22Rv1 (cell line): ENCODE results near the gene PTPRD.

Experiments used
- H3K27ac ChIP-seq: fragments of 450-650 bp; 2 replicates; pipeline ENCODE4 v1.5.1; 2017
- ZFX ChIP-seq: fragments of 450-650 bp; IDR thresholded peaks from 2 replicates; pipeline ENCODE4 v1.6.1; 2017; ENCODE audit warnings: antibody characterized with exemption, borderline replicate concordance
- TF ChIP-seq, protein P1 (sequence below): fragments of 450-650 bp; IDR thresholded peaks from 2 replicates; pipeline ENCODE4 v1.5.1; 2017; ENCODE audit warnings: mild to moderate bottlenecking

Gene PTPRD

DNA sequence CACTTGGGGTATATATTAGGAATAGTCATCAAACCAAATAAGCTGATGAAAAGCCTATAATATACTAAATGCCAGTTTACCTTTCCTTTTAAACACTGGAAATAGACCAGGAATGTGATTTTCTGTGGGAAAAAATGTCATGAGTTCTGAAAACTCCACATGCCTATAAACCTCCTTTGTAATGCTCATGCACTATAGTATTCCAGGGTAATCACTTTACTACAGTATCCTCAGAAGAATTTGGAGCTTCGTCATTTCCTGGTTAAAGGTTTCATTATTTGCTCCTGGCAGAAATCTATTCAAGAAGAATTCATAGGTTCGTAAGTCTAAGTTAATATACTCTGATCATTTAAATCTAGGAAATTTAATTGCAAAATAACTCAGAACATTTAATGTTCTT lies 1736.5 kb downstream of the PTPRD start:
- no peak overlapping the region for H3K27ac ChIP-seq
- TF ChIP-seq ZFX, result no peak
- TF ChIP-seq, protein P1, sequence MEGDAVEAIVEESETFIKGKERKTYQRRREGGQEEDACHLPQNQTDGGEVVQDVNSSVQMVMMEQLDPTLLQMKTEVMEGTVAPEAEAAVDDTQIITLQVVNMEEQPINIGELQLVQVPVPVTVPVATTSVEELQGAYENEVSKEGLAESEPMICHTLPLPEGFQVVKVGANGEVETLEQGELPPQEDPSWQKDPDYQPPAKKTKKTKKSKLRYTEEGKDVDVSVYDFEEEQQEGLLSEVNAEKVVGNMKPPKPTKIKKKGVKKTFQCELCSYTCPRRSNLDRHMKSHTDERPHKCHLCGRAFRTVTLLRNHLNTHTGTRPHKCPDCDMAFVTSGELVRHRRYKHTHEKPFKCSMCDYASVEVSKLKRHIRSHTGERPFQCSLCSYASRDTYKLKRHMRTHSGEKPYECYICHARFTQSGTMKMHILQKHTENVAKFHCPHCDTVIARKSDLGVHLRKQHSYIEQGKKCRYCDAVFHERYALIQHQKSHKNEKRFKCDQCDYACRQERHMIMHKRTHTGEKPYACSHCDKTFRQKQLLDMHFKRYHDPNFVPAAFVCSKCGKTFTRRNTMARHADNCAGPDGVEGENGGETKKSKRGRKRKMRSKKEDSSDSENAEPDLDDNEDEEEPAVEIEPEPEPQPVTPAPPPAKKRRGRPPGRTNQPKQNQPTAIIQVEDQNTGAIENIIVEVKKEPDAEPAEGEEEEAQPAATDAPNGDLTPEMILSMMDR, result no peak

DNA sequence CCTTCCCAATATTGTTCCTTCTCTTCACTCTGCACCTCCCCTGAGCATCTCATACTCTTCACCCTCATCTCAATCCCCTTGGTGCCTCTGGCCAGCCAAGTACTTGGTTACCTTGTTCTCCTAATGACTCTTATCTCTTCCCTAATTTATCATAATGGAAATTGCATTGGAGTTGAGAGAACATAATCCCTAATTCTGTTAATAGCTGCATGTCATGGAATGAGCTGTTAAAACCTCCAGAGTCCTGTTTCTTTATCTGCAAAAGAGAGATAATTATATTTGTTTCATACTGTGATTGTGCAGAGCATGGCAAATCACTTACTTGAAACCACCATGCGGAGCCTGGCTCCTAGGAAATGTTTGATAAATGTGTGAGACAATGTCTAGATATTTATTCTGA lies 1738.3 kb downstream of the PTPRD start:
- TF ChIP-seq, protein P1, result no peak
- TF ChIP-seq ZFX, result no peak
- no peak overlapping the region for H3K27ac ChIP-seq

DNA sequence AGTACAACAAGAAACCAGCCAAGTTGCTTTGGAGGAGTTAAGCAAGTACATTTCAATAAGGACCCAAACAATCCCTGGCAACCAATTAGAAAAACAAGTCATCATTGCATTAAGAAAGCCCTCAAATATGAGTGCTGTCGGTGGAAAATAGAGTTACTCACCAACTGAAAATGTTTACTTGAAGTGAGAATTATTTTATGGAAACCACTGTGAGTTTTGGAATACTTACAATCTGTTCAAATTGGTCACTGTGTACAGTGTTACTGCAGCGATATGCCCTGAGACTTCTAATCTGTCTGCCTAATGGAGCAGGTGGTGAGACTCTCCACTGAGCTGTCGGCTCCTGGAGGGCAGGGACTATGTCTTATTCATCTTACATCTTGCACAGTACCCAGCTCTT lies 1740.0 kb downstream of the PTPRD start:
- H3K27ac ChIP-seq, result no peak overlapping the region
- TF ChIP-seq, protein P1, result no peak
- TF ChIP-seq ZFX, result no peak

DNA sequence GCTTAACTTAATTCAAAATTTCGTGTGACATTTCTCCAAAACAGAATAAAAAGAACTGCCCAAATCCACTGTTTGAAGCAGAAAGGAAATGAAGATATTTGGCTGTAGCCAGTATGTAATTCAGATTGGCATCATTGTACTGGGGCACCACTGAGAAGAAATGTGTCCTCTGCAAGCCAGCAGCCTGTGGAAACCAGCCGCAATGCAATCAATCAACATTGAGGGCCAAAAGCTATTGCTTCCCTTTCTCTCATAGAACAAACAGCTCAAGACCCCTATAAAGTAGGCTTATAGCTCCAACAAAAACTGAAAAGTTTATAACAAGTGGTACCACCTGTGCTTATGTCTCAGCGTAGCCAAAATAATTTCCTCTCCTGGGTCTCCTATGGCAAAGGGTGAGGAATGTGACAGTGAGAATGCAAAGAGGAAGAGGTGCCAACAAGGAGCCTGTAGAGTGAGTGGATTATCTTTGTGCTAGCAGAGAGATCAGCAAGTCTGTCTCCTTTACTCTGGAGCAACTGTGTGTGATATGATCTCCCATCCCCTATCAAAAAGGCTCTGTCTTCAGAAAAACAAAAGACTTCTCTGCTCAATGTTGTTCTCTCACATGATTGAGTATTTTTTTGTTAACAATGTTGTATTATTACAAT lies 1740.9 kb downstream of the PTPRD start:
- no peak overlapping the region for H3K27ac ChIP-seq
- no peak for TF ChIP-seq ZFX
- TF ChIP-seq, protein P1, result no peak

DNA sequence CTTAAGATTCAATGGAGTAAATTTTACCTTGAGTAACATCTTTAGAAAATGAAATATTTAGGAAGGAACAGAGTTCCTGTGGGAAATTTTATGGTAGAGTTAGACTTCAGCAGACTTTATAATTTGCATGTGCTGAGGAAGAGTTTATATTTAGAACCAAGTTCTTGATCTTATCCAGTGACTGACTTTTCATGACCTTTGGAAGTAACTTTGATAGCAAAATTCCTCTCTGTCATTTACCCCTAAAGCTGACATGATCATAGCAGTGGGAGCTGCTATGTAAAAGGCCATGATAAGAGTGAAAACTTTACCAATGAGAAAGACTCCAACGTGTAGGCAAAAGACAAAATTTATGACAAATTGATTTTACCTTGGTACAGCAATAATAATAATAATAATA lies 1741.4 kb downstream of the PTPRD start:
- no peak for TF ChIP-seq ZFX
- TF ChIP-seq, protein P1, result no peak
- no peak overlapping the region for H3K27ac ChIP-seq

DNA sequence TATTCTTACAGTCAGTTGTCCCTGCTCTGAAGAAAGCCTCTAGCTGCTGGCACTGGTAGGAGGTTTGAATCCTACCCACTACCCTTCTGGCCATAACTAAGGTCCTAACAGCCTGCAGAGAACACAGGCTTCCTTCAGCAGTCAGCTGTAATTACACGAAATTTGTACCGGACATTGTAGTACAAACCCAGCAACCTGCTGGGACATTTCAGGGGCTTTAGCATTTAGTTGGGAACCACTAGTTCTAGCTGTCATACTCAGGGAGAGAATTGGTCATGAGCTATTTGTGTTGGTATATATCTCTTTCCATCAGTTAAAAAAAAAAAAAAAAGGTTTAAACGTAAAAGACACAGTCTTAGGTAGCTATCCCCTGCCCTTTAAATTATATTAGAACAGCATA lies 1743.0 kb downstream of the PTPRD start:
- no peak for TF ChIP-seq ZFX
- TF ChIP-seq, protein P1, result no peak
- H3K27ac ChIP-seq, result no peak overlapping the region

DNA sequence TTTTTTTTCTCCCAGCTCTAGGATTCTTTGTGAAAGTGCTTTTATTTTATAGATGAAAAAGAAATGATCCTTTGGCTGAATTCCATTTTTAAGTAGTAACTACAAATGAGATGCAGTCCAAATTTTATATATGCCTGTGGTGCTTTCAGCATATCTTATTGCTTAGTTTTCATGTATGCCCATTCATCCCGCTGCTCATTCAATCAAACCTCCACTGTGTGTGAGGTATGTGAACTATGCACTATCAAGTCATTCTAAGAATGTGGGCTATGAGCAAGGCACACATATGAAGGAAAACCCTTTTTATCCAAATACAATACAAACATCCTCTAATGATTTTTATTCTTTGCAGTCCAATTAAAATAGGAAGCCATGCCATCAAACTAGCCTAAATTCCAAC lies 1744.2 kb downstream of the PTPRD start:
- H3K27ac ChIP-seq, result no peak overlapping the region
- TF ChIP-seq, protein P1, result no peak
- TF ChIP-seq ZFX, result no peak
